Skeletal muscle cell (primary cell): Measurements from ENCODE around the gene E2F1.
"Not testable (repeated sequence)": the region's sequence is repeated elsewhere in the genome, so short reads cannot be mapped to it uniquely, and the experiment has no call there.

ENCODE experiments used
- DNase-seq: peaks from one replicate; pipeline ENCODE4 v3.0.0-alpha.2; 2010; ENCODE audit warnings: low read depth
- H3K4me3 ChIP-seq: 2 replicates; pipeline ENCODE4 v1.5.1; 2011; ENCODE audit warnings: low read depth, mild to moderate bottlenecking, control low read depth, low read length, moderate library complexity

The E2F1 gene

GRCh38 chr20:33650111-33650752, 36.0 kb downstream of the E2F1 start:
- no peak for DNase-seq

GRCh38 chr20:33649201-33649681, 36.9 kb downstream of the E2F1 start:
- no peak overlapping the region for H3K4me3 ChIP-seq
- DNase-seq: no peak

More at GRCh38 chr20:33650111-33650752, 36.0 kb downstream of the E2F1 start:
- H3K4me3 ChIP-seq: no peak overlapping the region

- H3K4me3 ChIP-seq: no peak overlapping the region
- no peak for DNase-seq
These were observed 37.7 kb downstream of the E2F1 start for GRCh38 chr20:33648396-33649004.

GRCh38 chr20:33647603-33648395, 38.4 kb downstream of the E2F1 start:
- no peak for DNase-seq

GRCh38 chr20:33646959-33647602, 39.1 kb downstream of the E2F1 start:
- not testable (repeated sequence) for H3K4me3 ChIP-seq, DNase-seq

More at GRCh38 chr20:33647603-33648395, 38.4 kb downstream of the E2F1 start:
- no peak overlapping the region for H3K4me3 ChIP-seq

GRCh38 chr20:33646191-33646590, 40.0 kb downstream of the E2F1 start:
- no peak overlapping the region for H3K4me3 ChIP-seq
- DNase-seq: no peak

GRCh38 chr20:33645396-33645795, 40.8 kb downstream of the E2F1 start:
- no peak overlapping the region for H3K4me3 ChIP-seq
- DNase-seq: no peak

GRCh38 chr20:33645072-33645358, 41.2 kb downstream of the E2F1 start:
- no peak overlapping the region for H3K4me3 ChIP-seq
- DNase-seq: no peak

GRCh38 chr20:33644313-33645071, 41.7 kb downstream of the E2F1 start:
- H3K4me3 ChIP-seq: no peak overlapping the region
- DNase-seq: no peak

- no peak overlapping the region for H3K4me3 ChIP-seq
- DNase-seq: no peak
These were observed 45.9 kb downstream of the E2F1 start for GRCh38 chr20:33640287-33640686.

GRCh38 chr20:33636776-33637175, 49.4 kb downstream of the E2F1 start:
- H3K4me3 ChIP-seq: no peak overlapping the region
- no peak for DNase-seq

- H3K4me3 ChIP-seq: no peak overlapping the region
- DNase-seq: no peak
These were observed 50.8 kb downstream of the E2F1 start for GRCh38 chr20:33635341-33635740.

GRCh38 chr20:33631910-33632309, 54.3 kb downstream of the E2F1 start:
- H3K4me3 ChIP-seq, DNase-seq: not testable (repeated sequence)

GRCh38 chr20:33630507-33630906, 55.7 kb downstream of the E2F1 start:
- no peak for DNase-seq
- H3K4me3 ChIP-seq: no peak overlapping the region

GRCh38 chr20:33629979-33630378, 56.2 kb downstream of the E2F1 start:
- DNase-seq: no peak
- no peak overlapping the region for H3K4me3 ChIP-seq

- no peak for DNase-seq
- H3K4me3 ChIP-seq: no peak overlapping the region
These were observed 56.7 kb downstream of the E2F1 start for GRCh38 chr20:33629533-33629932.

- no peak for DNase-seq
- no peak overlapping the region for H3K4me3 ChIP-seq
These were observed 58.5 kb downstream of the E2F1 start for GRCh38 chr20:33627577-33628216.

GRCh38 chr20:33626190-33626589, 60.0 kb downstream of the E2F1 start:
- DNase-seq: no peak
- H3K4me3 ChIP-seq: no peak overlapping the region
